ENCODE measurements around the gene MTA1.

MTA1 gene

DNA sequence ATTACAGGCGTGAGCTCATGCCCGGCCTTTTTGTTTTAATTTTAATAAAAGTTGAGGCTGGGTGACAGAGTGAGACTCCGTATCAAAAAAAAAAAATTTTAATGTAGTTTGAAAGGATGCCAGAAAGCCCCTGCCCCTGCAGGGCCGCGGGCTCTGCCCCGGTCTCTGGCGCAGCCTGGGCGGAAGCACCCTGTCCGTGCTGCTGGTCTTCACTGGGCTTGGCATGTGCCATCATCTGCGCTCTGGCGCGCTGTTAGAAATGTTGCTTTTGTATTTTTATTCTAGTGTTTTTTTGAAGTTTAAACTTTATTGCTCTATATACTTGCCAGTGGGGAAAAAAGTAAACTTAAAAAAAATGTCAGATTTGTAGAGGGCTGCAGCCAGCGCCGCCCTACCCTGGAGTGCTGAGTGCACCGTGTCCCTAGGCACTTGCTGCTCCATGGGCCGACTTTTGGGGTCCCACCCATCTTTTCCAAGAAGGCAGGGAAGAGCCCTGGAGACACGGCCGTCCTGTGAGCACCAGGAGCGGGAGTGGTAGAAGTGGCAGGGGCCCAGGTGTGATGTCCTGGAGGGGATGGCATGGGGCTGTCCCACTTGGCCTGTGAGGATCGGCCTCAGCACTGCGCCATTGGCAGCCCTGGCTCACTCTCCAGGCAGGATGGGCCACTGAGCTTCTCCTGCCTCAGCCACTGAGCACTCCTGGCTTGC lies 4.0 kb downstream of the MTA1 start:
- DNase-seq (ENCODE audit: low read depth in 3 of 3), result no peak

DNA sequence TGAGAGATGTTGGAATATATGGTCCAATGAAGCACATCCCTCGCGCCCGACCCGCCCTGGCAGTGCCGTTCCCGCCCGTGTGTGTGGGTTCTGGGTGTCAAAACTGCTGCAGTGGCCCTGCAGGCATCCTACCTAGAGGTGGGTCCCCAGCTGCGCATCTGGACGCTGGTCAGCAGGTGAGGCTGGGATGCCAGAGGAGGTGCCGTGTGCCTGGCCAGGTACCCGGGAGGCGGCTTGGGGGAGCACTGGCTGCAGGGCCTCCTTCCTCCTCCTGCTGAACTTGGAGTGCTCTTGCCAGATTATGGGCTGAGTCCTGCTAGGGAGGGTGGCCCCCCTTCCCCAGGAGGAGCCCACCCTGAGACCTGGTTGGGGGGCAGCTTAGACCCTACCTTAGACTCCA lies 5.2 kb downstream of the MTA1 start:
- no peak for DNase-seq (ENCODE audit: low read depth in 3 of 3)

DNA sequence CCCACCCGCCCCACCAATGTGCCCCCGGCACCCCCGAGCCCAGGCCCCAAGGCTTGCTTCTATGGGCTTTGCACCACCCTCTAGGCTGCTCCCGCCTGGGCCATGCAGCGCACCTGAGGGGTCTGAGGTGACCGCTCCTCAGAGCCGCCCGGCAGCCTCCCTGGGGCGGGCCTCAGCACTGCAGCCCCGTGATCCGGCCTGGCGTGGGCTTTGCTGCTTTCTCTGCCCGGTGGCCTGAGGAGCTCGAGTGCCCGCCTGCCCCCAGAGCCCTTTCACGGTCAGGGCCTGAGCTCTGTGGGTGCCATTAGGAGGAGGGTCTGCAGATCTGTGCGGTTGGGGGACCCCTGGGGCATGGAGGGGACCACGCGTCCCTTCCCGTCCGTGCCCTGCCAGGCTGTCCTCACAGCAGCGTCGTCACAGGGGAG lies 6.2 kb downstream of the MTA1 start:
- DNase-seq (ENCODE audit: low read depth in 3 of 3), result no peak

DNA sequence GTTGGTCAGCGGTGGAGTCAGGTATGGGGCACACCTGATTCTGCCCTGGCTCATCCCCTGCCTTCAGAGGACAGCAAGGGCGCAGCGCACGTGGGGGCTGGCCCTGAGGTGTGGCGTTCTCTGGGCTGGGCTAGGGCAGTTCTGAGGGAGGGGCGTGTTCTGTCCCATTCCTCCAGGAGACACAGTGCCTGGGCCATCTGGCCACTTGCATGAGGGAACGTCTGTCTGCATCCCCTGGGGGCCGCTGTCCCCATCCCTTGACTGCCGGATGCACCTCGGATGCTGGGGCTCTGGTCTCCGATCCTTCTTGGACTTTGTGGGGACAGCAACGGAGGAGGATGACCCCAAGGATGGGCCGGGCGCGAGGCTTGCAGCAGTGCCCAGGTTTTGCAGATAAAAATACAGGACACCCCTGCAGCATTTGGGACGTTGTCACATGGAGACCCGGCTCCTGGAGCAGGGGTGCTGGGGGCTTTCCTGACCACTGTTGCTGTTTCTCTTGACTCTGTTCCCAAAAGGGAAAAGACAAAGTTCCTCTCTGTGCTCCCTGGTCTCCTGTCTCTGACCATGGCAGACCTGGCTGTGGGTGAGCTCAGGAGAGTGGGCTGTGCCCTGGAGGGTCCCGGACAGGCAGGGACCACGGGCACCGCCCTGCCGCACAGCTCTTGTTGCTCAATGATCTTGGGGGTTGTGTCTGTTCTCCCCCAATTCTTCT lies 6.9 kb downstream of the MTA1 start:
- no peak for DNase-seq (ENCODE audit: low read depth in 3 of 3)

DNA sequence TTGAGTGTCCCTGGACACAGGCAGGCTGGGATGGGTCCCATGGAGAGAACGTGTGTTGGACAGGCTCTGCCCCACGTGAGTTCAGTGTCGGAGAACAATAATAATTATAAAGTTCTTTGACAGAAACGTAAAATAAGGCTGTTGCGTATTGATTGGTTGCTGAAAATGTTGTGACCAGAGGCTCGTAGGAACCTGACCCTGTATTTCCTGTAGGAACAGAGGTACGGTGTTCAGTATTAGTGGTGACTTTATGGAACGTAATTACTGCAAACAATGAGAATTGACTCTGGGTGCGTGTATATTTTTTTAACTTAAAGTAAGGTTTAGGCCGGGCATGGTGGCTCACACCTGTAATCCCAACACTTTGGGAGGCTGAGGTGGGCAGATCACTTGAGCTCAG lies 7.8 kb downstream of the MTA1 start:
- DNase-seq (ENCODE audit: low read depth in 3 of 3), result no peak

DNA sequence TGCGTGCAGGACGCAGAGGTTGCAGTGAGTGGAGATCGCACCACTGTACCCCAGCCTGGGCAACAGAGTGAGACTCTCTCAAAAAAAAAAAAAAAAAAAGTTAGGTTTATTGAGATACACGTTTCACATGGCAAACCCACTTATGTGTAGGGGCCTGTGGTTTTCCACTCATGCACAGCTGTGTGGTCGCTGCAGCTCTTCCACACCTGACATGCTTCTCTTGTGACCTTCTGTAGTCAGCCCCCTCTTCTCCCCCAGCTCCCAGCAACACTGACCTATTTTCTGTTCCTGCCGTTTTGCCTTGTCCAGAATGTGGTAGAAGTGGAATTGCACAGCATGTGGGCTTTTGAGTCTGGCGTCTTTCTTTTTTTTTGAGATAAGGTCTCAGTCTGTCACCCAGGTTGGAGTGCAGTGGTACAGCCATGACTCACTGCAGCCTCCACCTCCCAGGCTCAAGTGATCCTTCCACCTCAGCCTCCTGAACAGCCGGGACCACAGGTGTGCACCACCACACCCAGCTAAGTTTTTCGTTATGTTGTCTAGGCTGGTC lies 8.4 kb downstream of the MTA1 start:
- DNase-seq (ENCODE audit: low read depth in 3 of 3), result no peak

DNA sequence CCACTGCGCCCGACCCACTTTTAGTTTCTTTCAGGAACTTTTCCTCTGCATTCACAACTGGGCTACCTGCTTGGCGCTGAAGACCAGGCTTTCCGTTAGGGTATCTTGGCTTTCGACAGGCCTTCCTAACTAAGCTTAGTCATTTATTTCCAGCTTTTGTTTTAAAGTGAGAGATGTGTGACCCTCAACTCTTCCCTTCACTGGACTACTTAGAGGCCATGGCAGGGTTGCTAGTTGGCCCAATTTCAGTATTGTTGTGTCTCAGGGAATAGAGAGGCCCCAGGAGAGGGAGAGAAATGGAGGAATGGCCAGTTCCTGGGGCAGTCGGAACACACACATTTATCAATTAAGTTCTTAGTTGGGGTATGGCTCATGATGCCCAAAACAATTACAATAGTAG lies 10.4 kb downstream of the MTA1 start:
- no peak for DNase-seq (ENCODE audit: low read depth in 3 of 3)

DNA sequence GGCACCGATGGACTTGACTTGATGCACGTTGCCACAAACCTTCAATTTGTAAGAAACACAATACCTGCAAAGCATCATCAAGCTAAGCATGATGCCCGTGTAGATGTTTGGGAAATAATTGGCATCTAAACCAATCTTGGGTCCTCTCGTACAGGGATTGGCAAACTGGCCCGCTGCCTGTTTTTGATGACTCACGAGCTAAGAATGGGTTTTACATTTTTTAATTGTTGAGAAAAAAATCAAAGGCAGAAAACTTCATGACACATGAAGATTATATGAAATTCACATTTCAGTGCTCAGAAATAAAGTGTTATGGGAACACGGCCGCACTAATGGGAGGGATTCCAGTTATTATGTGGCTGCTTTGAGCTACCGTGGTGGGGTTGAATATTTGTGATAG lies 10.9 kb downstream of the MTA1 start:
- DNase-seq (ENCODE audit: low read depth in 3 of 3), result no peak

DNA sequence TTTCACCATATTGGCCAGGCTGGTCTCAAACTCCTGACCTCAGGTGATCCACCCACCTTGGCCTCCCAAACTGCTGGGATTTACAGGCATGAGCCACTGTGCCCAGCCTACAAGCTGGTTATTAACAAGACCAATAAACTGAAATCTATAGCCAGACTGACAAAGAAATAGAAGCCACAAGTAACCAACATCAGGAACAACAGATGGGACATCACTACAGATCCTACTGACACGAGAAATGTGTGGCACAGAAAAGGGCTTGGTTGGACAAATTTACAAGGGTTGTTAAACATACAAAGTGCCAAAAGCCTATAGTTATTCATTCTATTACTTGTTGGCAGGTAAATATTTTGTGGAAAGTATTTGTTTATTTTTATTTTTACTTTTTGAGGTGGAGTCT lies 11.6 kb downstream of the MTA1 start:
- no peak for DNase-seq (ENCODE audit: low read depth in 3 of 3)

DNA sequence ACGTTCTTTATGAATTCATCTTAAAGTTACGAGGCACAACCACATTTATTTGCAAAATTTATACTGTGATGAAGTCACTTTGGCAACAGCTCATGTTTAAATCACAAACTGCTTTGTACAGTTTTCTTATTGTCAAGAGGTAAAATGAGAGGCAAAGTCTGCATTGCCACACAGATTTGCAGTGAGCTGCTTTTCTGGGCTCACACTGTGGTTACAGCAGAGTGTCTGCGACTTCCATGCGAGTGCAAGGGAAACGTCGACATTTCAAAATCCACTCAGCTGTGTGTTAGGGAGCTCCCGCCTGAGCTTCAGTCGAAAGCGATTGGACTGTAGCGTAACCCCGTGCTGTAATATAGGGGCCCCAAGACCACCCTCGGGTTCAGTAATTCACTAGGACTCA lies 13.0 kb downstream of the MTA1 start:
- DNase-seq (ENCODE audit: low read depth in 3 of 3), result no peak

DNA sequence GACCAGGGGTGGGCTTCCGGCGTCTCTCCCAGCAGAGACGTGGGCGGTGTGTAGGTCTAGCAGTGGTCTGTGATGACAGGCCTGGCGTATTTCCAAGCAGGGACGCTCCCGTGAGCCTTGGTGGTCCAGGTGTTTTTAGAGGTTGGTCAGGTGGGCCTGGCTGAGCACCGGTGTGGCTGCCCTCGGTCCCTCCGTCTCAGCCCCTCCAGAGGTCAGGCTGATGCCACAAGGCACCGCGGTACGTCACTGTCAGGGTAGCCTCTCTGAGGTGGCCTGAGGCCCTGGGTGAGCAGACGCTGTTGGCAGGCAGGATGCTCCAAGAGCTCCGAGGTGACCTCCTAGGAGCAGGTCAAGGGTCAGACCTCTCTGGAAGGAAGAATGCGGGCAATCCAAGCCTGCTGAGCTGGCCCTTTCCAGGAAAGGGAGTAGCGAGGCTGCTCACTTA lies 13.6 kb downstream of the MTA1 start:
- no peak for DNase-seq (ENCODE audit: low read depth in 3 of 3)

DNA sequence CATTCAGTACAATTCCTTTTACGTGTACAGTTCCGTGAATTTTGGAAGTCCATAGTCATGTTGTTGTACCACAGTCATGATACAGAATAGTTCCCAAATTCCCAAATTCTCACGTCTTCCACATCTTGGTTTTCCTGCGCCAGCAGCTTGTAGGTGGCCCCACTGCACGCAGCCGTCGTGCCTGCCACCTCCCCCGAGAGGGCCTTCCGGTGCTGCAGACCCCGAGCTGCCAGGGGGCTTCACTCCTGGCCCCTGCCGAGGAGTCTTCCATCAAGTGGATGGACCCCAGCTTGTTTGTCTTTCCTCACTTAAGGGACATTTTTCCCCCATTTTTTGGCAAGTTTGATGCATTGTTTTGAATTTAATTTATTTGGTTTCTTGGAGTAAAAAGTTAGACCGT lies 16.8 kb downstream of the MTA1 start:
- DNase-seq (ENCODE audit: low read depth in 3 of 3), result no peak

DNA sequence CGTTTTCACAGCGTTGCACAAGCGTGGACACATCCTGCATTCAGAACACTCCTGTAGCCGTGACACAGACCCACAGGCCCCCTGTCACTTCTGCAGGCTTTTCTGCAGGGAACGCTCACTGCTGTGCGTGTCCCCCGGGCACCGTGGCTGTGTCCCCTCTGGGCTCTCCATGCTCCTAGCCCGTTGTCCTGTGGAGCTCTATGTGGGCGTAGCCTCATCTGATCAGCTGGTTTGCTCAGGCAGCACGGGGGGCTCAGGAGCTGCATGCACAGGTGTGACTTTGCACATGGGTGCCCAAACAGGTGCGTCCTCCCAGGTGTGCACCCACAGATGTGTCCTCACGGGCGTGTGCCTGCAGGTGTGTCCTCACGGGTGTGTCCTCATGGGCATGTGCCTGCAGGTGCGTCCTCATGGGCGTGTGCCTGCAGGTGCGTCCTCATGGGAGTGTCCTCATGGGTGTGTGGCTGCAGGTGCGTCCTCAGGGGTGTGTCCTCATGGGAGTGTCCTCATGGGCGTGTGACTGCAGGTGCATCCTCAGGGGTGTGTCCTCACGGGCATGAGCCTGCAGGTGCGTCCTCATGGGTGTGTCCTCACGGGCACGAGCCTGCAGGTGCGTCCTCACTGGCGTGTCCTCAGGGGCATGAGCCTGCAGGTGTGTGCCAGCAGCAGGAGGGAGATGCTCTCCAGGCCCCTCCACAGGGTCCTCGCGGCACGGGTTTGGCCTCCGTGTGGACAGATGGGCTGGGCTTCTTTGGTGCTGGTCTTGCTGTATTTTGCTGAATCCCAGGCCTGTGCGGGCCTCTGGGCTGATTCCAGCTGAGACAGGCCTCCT lies 17.5 kb downstream of the MTA1 start:
- no peak for DNase-seq (ENCODE audit: low read depth in 3 of 3)

DNA sequence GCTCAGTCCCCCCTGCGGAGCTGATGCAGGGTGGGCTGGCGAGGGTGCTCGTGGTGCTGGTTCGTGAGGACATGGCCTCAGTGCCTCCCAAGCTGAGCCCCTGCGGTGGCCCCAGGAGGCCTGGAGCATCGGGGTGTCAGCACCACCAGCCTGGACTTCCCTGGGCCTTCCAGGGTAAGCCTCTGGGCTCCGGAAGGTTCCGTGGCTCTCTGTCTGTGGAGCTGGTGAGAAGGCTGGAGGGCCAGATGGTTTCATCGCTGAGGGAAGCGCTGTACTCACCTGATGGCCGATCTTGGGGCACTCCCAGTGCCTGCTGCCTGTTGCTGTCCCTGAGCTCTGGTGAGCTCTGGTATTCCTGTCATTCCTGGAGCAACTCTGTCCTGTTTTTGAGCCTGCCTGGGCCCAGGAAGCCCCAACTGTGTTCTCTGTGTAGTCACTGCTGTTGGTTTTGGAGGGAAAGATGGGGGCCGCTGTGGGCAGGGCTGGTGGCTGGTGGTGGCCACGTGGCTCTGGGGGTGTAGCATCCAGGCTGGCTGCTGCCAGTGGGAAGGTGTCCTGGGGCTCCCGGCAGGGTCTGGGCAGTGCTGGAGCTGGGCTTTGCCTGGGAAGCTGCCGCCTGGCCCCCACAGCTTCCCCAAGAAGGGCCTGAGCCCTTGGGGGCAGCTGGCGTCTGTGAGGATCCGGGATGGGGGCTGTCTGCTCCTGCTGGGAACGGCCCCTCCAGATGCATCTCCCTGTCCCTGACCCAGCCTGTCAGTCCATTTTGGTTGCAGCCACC lies 18.3 kb downstream of the MTA1 start:
- no peak for DNase-seq (ENCODE audit: low read depth in 3 of 3)

DNA sequence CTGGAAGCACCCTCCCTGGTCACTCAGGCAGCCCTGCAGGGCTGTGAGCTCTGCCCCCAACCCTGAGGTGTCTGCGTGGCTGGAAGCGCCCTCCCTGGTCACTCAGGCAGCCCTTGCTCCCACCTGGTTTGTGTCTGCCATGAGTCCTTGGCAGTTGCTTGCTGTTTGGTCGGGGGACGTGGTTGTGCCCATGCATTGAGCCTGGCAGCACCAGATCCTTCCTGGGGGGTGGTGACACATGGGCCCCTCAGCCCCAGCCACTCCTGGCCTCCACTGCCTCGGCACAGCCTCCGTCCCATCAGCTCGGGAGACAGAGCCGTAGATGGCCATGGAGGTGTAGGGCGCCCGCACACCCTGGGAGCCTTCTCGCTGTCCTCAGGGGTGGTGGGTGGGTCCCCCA lies 19.6 kb downstream of the MTA1 start:
- DNase-seq (ENCODE audit: low read depth in 3 of 3), result no peak

DNA sequence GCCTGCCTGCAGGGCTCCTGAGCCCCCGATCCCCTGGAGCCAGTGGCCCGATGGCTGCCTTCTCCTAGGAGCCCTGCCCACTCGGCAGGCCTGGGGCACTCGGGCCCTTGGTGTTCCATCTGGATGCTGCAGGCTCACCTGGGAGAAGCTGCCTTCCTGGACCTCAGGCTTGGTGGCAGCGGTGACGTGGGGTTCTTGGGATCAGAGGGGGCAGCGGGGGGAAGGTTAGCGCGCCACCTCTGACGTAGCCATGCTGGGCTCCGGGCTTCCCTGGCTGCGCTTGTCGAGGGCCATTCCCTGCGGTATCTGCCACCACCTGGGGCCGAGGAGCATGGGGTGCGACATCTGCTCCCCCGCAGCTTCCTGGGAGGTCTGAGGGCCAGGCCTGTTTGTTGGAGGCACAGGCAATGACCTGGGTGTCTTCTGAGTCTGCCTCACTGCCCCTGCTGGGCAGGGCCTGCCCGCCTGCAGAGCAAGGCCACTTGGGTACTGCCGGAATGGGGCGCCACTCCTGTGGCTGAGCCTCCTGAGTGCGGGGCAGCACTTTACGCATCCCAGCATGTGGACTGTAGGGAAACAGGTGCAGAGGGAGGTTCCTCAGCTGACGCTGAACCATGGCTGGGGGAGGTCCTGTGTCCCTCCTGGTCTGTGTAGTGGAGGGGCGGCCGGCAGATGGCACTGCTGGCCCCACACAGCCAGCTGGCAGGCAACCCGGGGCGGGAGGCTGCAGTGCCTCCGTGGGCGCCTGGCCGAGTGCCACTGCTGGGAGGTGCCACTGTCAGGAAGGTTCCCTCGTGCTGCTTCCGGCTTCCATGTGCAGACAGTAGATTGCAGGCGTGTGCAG lies 20.3 kb downstream of the MTA1 start:
- DNase-seq (ENCODE audit: low read depth in 3 of 3), result no peak

DNA sequence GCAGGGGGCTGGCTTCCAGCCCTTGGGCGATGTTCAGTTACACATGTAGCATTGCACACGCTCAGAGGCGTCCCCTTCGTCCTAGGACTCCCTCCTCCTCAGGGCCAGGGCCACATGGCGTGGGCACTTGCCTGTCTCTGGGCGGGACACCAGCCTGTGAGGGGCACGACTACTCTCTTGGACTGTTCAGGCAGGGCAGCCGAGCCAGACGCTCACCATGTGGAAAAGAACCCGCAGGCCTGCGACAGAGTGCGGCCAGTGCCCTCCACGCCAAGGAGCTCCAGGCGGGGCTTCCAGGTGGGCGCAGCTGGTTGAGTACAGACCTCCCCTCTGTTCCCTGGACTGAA lies 20.9 kb downstream of the MTA1 start:
- no peak for DNase-seq (ENCODE audit: low read depth in 3 of 3)

DNA sequence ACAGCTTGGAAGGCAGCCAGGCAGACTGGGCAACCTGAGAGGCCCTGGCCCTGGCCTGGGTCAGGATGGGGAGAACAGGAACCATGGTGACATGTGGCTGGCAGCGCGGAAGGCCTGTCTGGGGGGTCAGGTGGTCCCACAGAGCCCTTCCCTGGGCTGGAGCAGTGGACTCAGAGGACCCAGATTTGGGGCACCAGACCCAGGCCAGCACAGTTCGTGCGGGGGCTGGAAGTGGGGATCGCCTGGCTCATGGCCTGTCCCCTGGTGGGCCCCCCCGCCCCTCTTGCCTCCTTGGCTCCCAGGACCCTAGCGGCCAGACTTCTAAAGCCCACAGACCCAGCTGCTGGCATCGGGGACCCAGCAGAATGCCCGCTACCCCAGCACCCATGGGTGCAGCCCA lies 21.4 kb downstream of the MTA1 start:
- no peak for DNase-seq (ENCODE audit: low read depth in 3 of 3)

DNA sequence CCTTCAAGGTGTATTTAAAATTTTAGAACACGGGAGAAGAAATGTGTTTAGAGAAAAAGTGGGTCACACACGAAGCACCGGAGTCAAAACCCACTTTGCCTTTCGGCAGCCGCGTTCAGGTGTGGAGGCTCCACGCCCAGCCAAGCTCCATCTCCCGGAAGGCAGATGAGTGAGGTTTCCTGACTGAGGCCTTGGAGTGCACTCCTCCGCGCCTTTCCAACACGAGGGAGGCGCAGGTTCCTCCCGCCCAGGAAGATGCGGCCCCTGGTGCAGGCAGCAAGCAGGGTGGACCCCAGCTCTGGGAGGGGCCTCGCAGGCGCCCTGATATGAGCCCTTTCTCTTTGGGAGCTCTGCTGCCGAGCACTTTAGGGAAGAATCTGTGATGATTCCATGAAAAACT lies 22.5 kb downstream of the MTA1 start:
- no peak for DNase-seq (ENCODE audit: low read depth in 3 of 3)

DNA sequence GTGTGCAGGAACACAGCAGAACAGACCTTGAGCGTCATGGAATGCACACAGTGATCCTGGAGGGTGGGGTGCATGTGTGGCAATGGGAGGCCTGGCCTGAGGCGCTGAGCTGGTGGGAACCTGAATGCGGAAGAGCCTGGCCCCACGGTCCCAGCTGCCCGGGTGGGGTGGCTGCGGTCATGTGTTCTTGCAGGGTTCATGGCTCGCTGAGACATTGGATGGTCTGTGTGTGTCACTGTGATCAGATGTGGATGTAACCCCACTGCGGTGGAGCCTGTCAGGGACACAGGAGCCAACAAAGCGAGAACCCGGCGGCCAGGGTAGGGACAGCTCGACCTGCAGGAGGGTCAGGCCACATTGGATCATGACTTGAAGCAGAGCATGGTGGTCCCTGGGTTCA lies 23.2 kb downstream of the MTA1 start:
- DNase-seq (ENCODE audit: low read depth in 3 of 3), result no peak

DNA sequence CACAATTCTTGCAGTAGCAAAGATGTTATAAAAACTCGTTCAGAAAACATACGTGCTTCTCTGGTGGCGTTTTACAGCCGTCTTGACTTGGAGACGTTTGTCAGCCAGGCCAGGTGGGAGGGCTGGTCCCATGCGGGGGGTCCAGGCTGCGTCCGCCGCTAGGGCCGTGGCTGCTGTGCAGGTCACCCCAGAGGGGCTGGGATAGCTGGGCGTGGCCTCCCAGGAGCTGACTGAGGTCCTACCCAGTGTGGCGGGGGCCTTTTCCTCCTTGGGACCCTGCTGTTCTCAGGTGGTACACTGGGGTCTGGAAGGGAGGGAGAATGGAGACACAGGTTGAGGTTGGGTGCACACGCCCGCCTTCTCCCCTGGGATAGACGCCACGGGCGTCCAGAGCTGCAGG lies 25.2 kb downstream of the MTA1 start:
- DNase-seq (ENCODE audit: low read depth in 3 of 3), result no peak
